SW 1271 (cell line): ENCODE measurements around the gene PMPCA.

Source experiments
- DNase-seq, 2 experiments: peaks; one replicate each; lab custom pipeline; 2025; lab: John Stamatoyannopoulos, UW

PMPCA gene

GRCh38 chr9:136436055-136436634 is 25.7 kb downstream of the PMPCA start:
- no peak for DNase-seq

DNA sequence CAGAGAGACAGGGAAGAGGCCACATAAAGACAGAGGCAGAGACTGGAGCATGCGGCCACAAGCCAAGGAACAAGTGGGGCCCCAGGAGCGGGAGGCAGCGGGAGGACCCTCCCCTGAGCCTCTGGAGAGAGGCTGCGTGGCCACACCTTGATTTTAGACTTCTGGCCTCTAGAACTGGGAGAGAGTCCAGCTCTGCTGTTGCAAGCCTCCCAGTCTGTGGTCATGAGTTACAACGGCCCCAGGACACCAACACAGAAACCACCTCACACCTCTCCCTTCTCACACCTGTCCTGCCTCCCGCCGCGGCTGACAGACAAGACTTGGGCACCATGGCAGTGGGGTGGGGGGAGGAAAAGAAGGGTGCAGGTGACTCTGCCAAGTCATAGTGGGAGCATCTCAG is 27.0 kb downstream of the PMPCA start:
- no peak for DNase-seq

- no peak for DNase-seq
Measured at GRCh38 chr9:136437839-136438547, 27.5 kb downstream of the PMPCA start.

- no peak for DNase-seq
Measured at GRCh38 chr9:136438548-136439480, 28.4 kb downstream of the PMPCA start.

DNA sequence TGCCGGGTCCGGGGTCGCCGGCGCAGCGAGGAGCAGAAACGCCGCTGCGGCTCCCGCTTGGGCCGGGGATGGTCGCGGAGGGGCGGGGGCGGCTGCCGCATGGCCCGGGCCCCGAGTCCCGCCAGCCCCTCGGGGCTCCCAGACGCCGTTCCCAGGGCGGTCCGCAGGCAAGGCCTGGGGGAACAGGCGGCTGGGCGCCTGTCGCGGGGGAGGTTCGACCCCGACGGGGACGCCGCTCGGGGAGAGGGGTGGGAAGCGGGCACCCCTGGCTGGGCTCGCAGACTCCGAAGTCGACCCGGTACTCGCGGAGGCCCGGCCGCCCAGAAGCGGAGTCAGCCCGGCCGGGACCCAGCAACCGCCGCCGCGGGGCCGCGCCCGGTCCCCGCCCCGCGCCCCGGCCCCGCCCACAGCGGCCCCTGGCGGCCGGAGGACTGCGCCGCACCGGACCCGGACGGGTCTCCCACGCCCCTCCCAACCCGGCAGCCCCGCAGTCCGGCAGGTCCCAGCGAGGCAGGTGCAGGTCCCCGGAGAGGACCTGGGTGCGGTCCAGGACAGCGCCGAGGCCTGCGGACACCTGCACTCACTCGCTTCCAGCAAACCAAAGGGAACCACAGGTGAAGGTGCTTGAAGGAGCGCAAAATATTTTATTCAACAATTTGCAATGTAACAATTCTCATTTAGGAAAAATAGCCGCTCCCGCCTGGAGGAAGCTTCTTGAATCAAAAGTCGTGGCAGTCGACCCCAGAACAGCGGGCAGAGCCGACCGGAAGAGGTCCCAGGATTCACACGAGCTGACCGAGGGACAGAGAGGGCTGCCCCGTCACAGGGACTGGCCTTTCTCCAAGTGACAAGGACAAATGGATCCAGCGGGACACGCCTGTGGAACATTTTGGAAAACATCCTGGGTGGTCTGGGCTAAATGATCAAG is 29.3 kb downstream of the PMPCA start, which contains the start of gene INPP5E:
INPP5E (minus strand) TSS at position 365 of the 928 bp plus-strand sequence. CDS start 426 bp downstream, outside the sequence.
- DNase-seq, result peak in 1 of 2 experiments; percentile 38

GRCh38 chr9:136441191-136441680 is 30.8 kb downstream of the PMPCA start:
- DNase-seq, result no peak

DNA sequence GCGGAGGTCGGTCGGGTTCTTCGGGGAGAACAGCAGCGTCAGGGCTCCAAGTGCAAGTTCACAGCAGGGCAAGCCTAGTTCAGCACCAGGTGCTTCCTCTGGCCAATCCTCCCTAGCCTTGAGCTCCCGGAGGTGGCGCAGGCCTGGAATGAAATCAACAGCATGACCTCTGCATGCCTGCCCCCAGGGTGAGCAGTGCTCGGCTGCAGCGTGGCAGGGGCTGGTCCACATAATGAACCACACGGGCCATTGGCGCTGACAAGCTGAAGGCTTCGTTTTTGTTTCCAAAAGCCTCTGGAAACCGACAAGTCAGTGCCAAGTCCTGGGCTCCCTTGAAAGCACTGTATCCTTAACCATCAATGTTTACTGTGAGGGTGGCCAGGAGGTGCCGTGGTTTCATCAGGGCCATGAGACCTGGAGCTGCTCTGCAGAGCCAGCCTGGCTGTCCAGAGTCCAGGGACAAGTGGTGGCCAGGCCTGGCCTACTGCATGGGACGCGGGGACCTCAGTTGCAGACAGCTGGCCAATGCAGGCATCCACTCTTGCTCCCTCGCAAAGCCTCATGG is 31.3 kb downstream of the PMPCA start:
- DNase-seq, result no peak

DNA sequence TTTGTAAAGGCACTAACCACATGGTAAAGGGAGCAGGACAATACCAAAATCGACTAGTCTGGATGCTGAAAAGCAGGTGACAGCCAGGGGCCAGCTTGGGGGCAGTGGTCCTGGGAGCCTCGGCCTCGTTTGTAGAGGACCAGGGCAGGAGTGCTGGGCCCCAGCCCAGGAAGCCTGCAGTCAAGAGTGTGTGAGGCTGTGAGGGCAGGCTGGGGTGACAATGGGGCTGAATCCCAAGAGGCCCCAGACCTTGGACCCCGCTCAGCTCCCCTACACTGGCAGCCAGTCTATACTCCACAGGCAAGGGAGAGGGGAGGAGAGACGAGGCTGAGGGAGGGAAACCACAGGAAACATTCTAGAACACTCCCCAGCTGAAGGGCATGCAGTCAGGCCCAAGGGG is 31.8 kb downstream of the PMPCA start:
- no peak for DNase-seq

- DNase-seq, result no peak
Measured at GRCh38 chr9:136443087-136443486, 32.6 kb downstream of the PMPCA start.

DNA sequence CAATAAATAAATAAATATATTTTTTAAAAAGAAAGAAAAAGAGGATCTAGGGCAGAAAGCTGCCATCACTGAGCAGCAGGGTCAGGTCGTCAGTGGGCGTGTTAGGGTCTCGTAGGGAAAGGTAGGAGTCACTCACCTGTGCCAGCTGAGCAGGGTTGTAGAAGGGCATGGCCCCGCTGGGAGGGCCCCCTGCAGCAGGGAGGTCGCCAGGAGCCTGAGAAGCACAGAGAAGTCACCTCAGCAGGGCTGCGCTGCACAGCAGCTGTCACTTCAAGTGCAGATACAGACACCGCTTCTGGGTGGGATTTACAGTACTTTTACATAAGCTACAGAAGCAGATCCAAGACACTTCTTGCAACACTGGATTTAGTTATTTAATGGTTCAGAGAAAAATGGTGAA is 33.2 kb downstream of the PMPCA start:
- no peak for DNase-seq

- DNase-seq, result no peak
Measured at GRCh38 chr9:136444102-136444501, 33.6 kb downstream of the PMPCA start.

GRCh38 chr9:136445799-136446198 is 35.3 kb downstream of the PMPCA start:
- no peak for DNase-seq

DNA sequence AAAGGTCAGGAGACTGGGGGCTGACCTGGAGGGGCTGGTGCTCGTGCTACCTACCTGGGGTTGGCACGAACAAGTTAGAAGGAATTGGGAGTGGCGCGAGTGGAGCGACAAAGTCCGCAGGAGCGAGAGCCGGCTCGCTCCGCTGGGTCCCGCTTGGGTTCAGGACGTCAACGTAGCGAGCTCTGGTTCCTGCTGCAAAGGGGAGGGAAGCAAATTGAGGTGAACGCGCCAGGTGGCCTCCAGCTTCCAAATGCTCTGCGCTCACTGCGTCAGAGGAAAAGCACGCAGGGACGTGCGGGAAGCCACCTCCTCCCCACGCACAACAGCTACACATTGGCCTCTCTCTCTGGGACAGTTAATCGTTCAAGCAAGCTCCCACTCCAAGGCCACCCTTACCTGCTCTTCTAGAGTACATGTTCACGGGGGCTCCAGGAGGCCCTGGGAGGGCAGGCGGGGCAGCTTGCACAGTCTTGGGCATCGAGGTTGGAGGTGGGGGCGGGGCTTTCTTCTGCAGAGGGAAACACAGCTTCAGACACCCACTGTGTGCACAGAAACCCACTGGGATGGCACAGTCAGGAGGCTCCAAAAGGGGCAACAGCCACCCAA is 36.8 kb downstream of the PMPCA start:
- DNase-seq, result no peak

DNA sequence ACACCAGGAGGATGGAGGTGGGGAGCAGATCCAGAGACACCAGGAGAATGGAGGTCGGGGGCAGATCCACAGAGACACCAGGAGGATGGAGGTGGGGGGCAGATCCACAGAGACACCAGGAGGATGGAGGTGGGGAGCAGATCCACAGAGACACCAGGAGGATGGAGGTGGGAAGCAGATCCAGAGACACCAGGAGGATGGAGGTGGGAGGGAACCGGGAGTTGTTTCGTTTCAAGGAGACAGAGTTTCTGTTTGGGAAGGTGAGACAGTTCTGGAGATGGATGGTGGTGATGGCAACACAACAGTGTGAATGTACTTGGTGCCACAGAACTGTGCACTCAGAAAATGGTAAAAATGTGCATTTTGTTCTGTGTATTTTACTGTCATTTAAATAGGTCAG is 38.2 kb downstream of the PMPCA start:
- DNase-seq, result no peak

- DNase-seq, result no peak
Measured at GRCh38 chr9:136451221-136451877, 40.9 kb downstream of the PMPCA start.

DNA sequence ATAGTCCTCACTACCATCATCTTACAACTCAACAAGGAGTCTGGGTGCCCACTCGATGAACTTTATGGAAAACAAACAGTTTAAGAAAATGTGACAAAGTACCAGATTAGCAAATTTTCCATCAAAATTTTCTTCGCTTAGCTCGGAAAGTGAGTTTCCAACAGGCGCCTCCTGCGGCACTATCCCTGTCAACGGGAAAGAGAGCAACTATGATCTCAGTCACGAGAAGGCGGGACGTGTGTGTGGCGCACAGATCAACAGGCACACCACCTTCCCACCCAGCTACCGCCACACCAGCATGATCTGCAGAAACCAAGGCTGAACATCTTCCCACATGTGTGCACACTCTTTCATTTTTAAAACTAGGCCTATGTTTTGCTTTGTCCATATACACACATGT is 42.9 kb downstream of the PMPCA start:
- no peak for DNase-seq

GRCh38 chr9:136454026-136454796 is 43.8 kb downstream of the PMPCA start:
- no peak for DNase-seq

DNA sequence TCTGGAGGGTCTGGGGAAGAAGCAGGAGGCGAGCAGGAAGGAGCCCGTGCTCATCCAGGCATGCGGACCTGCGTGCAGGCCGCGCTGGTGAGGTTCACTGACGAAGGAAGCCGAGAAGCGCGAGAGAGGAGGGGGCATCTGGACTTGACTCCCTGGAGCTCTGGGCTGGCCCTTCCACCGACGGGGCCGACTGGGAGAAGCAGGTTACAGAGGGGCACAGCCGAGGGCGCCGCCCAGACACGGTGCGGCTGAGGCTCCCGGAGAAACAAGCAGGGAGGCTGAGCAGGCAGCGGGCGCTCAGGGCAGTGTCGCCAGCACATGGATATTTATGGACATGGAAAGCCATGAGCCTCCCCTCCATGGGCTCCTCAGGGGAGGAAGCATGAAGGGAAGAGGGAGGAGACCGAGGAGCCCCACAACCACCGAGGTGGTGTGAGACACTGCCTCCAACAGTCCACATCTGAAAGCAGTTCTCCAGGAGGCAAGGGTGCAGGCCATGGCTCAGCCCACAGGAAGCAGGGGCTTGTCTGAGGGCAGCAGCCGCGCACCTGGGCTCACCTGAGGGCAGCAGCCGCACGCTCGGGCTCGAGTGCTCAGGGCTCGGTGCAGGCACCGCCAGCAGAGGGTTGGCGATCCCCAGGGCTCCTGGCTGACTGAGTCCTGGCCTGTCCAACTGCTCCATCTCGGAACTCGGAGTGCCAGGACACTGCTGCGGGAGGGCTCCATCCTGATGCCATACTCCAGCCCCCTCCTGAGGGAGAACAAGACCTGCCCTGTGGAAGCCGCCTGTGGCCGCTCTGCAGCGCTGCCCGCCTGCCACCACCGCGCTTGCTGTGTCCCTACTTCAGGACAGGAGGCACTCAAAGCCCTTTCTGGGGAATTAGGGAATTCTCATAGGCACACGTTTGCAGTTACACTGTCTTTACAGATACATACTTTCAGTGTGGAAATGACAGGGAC is 44.9 kb downstream of the PMPCA start:
- no peak for DNase-seq
